Measurements from ENCODE around the gene DOCK7. TPM values are rescaled to one million over a fixed set of nuclear protein-coding genes. Genes with fewer than 3 reads are reported as not detected.
A peak's percentile ranks its signal among the peaks of the same experiment; 100 is the strongest.

The DOCK7 gene
- total and polyA plus RNA-seq, 4 donors, result 5.6 to 35.1 (median 21.7) TPM

GRCh38 chr1:62439652-62440371 lies 248.4 kb downstream of the DOCK7 start (continued):
- TF ChIP-seq REST (IDR thresholded peaks at IDR 0.05) (no peak), HNF4G (IDR thresholded peaks at IDR 0.05) (no peak)

- peak overlapping the region; percentile 94 to 100 (median 97) for H3K4me3 ChIP-seq (ENCODE audit: low read depth in 1 of 3, low read length in 3 of 3)
- peak overlapping the region in 1 of 2 donors; percentile 96 for H3K27ac ChIP-seq (ENCODE audit: low read depth in 1 of 2, low read length in 2 of 2)
- 2% methylated on average over 7 of the region's 7 CpGs for WGBS
- peak overlapping the region; percentile 78 to 91 for H3K9ac ChIP-seq (ENCODE audit: low read depth in 1 of 2, low read length in 2 of 2)
- H3K9me3 ChIP-seq (ENCODE audit: control insufficient read depth in 4 of 4, low read length in 3 of 4), result no peaks in the 10 kb centered on the region
- H3K4me1 ChIP-seq (ENCODE audit: control insufficient read depth in 4 of 4, insufficient read depth in 4 of 4, low read length in 3 of 4), result peaks cover 6 to 31% (median 20%) of the 10 kb centered on the region in 4 donors
- DNase-seq (ENCODE audit: low spot score), result no peak
- TF ChIP-seq HNF4G (IDR thresholded peaks at IDR 0.05), result no peak
- peaks cover under 1 to 12% (median 5%) of the 10 kb centered on the region in 4 donors for H3K36me3 ChIP-seq (ENCODE audit: control insufficient read depth in 4 of 4, insufficient read depth in 3 of 4, low read depth in 1 of 4, low read length in 3 of 4)
- no peaks in the 10 kb centered on the region for H3K27me3 ChIP-seq (ENCODE audit: control insufficient read depth in 4 of 4, insufficient read depth in 4 of 4, low read length in 3 of 4)
Measured at GRCh38 chr1:62438163-62438562, 250.0 kb downstream of the DOCK7 start.

GRCh38 chr1:62437273-62437940 lies 250.8 kb downstream of the DOCK7 start:
- peaks cover 0 to 7% (median 4%) of the 10 kb centered on the region in 4 donors for H3K36me3 ChIP-seq (ENCODE audit: control insufficient read depth in 4 of 4, insufficient read depth in 3 of 4, low read depth in 1 of 4, low read length in 3 of 4)
- DNase-seq (ENCODE audit: low spot score), result no peak
- H3K27me3 ChIP-seq (ENCODE audit: control insufficient read depth in 4 of 4, insufficient read depth in 4 of 4, low read length in 3 of 4), result no peaks in the 10 kb centered on the region
- peak overlapping the region; percentile 87 to 91 for H3K9ac ChIP-seq (ENCODE audit: low read depth in 1 of 2, low read length in 2 of 2)
- peaks cover 6 to 31% (median 20%) of the 10 kb centered on the region in 4 donors for H3K4me1 ChIP-seq (ENCODE audit: control insufficient read depth in 4 of 4, insufficient read depth in 4 of 4, low read length in 3 of 4)
- peak overlapping the region; percentile 94 to 100 (median 97) for H3K4me3 ChIP-seq (ENCODE audit: low read depth in 1 of 3, low read length in 3 of 3)
- TF ChIP-seq YY1 (IDR thresholded peaks at IDR 0.05) (no peak), REST (IDR thresholded peaks at IDR 0.05) (no peak), SP1 (IDR thresholded peaks at IDR 0.05) (no peak), FOXA1 (IDR thresholded peaks at IDR 0.05) (no peak), RAD21 (IDR thresholded peaks at IDR 0.05) (no peak), NR2F2 (IDR thresholded peaks at IDR 0.05) (no peak), CTCF (IDR thresholded peaks at IDR 0.05; ENCODE audit: low read depth, low read length, missing input control) (no peak), GABPA (IDR thresholded peaks at IDR 0.05 in 1 of 2, conservative IDR thresholded peaks at IDR 0.05 in 1 of 2) (no peak), MAX (IDR thresholded peaks at IDR 0.05) (no peak), JUND (IDR thresholded peaks at IDR 0.05) (no peak), EGR1 (IDR thresholded peaks at IDR 0.05; ENCODE audit: low read depth in 2 of 2) (no peak), RXRA (IDR thresholded peaks at IDR 0.05) (no peak), HNF4G (IDR thresholded peaks at IDR 0.05) (no peak), ZBTB33 (IDR thresholded peaks at IDR 0.05) (no peak)
- H3K27ac ChIP-seq (ENCODE audit: low read depth in 1 of 2, low read length in 2 of 2), result peak overlapping the region; percentile 91 to 96
- H3K9me3 ChIP-seq (ENCODE audit: control insufficient read depth in 4 of 4, low read length in 3 of 4), result no peaks in the 10 kb centered on the region
- under 1% methylated on average over 68 of the region's 68 CpGs for WGBS

Data from liver (tissue), 9 donors.